HG02798 (cell line): ENCODE results near the gene TMEM128.
"Not testable (repeated sequence)": the region's sequence is repeated elsewhere in the genome, so short reads cannot be mapped to it uniquely, and the experiment has no call there.

Source experiments
- ATAC-seq: cut with Tn5 transposase; IDR thresholded peaks from one replicate; pipeline ENCODE4 v1.9.1; 2021; ENCODE audit warnings: mild to moderate bottlenecking; ENCODE audit not compliant: unreplicated experiment, poor library complexity

The TMEM128 gene

GRCh38 chr4:4257705-4258104, 9.7 kb upstream of the TMEM128 start:
- not testable (repeated sequence) for ATAC-seq

GRCh38 chr4:4256799-4257198, 8.8 kb upstream of the TMEM128 start:
- ATAC-seq, result no peak

GRCh38 chr4:4254666-4255065, 6.6 kb upstream of the TMEM128 start:
- ATAC-seq, result no peak

- ATAC-seq, result no peak
These were observed 6.2 kb upstream of the TMEM128 start for GRCh38 chr4:4254199-4254598.

- no peak for ATAC-seq
These were observed 1.8 kb upstream of the TMEM128 start for GRCh38 chr4:4249866-4250265.

GRCh38 chr4:4249342-4249741, 1.3 kb upstream of the TMEM128 start:
- not testable (repeated sequence) for ATAC-seq

- ATAC-seq, result no peak
These were observed 821 bp upstream of the TMEM128 start for GRCh38 chr4:4248885-4249203.

- ATAC-seq, result no peak
These were observed 361 bp downstream of the TMEM128 start for GRCh38 chr4:4247696-4248028.

- no peak for ATAC-seq
These were observed 2.9 kb downstream of the TMEM128 start for GRCh38 chr4:4245172-4245571.

GRCh38 chr4:4239551-4239950, 8.5 kb downstream of the TMEM128 start:
- ATAC-seq, result not testable (repeated sequence)

- ATAC-seq, result no peak
These were observed 14.4 kb downstream of the TMEM128 start for GRCh38 chr4:4233610-4234009.

GRCh38 chr4:4228356-4228668, 19.7 kb downstream of the TMEM128 start:
- no peak for ATAC-seq

- ATAC-seq, result no peak
These were observed 20.3 kb downstream of the TMEM128 start for GRCh38 chr4:4227510-4228355.

- no peak for ATAC-seq
These were observed 21.2 kb downstream of the TMEM128 start, which contains the start of gene OTOP1 for GRCh38 chr4:4226606-4227438. TSS of gene OTOP1 (minus strand) at chr4:4226929. CDS start at chr4:4226864, 65 bp downstream.

- ATAC-seq, result no peak
These were observed 22.0 kb downstream of the TMEM128 start for GRCh38 chr4:4225915-4226605.

- no peak for ATAC-seq
These were observed 30.9 kb downstream of the TMEM128 start for GRCh38 chr4:4217113-4217512.

- no peak for ATAC-seq
These were observed 31.4 kb downstream of the TMEM128 start for GRCh38 chr4:4216648-4217047.

- not testable (repeated sequence) for ATAC-seq
These were observed 34.3 kb downstream of the TMEM128 start for GRCh38 chr4:4213674-4214073.

- ATAC-seq, result no peak
These were observed 41.8 kb downstream of the TMEM128 start for GRCh38 chr4:4206204-4206603.

GRCh38 chr4:4204401-4204745, 43.6 kb downstream of the TMEM128 start:
- ATAC-seq, result no peak

- no peak for ATAC-seq
These were observed 44.2 kb downstream of the TMEM128 start for GRCh38 chr4:4203688-4204400.
